Body of pancreas (tissue), 4 donors: Measurements from ENCODE around the gene SRSF7. TPM values are rescaled to one million over a fixed set of nuclear protein-coding genes. Genes with fewer than 3 reads are reported as not detected.
"Not testable (repeated sequence)": the region's sequence is repeated elsewhere in the genome, so short reads cannot be mapped to it uniquely, and the experiment has no call there.

ENCODE experiments used
- ATAC-seq: fragments of 150-250 bp; one replicate; pipeline ENCODE4 v1.9.1; 2016
- DNase-seq, 4 donors: peaks; one replicate each; pipeline ENCODE4 v3.0.0-alpha.2; 2019
- H3K27ac ChIP-seq, 4 donors: fragments of 200-600 bp; sonication (generic); 1 replicate in 3 of 4; 2 replicates in 1 of 4; pipeline versions ENCODE4 v1.5.1 to v1.6.1; 2016 to 2019; ENCODE audit warnings: mild to moderate bottlenecking in 1 of 4, mixed read lengths in 1 of 4, moderate library complexity in 1 of 4
- H3K27me3 ChIP-seq, 2 donors: fragments of 200-600 bp; sonication (generic); one replicate each; pipeline ENCODE4 v1.6.0; 2016; ENCODE audit warnings: mild to moderate bottlenecking in 1 of 2
- H3K36me3 ChIP-seq, 2 donors: fragments of 200-600 bp; sonication (generic); replicated peaks in 1 of 2; 2 replicates each; pipeline ENCODE4 v1.5.1; 2016; ENCODE audit warnings: low read depth in 2 of 2; ENCODE audit not compliant: insufficient read depth in 1 of 2
- H3K4me1 ChIP-seq: fragments of 200-600 bp; sonication (generic); one replicate; pipeline ENCODE4 v1.6.0; 2016
- H3K4me3 ChIP-seq, 2 donors: fragments of 200-600 bp; sonication (generic); 1 replicate in 1 of 2; 2 replicates in 1 of 2; pipeline ENCODE4 v1.5.1; 2016 to 2019
- H3K9me3 ChIP-seq, 3 donors: fragments of 200-600 bp; sonication (generic); 1 replicate in 2 of 3; 2 replicates in 1 of 3; pipeline ENCODE4 v1.5.1; 2016
- POLR2A ChIP-seq, 3 donors: fragments of 450-650 bp; IDR thresholded peaks; one replicate each; pipeline ENCODE4 v1.6.1; 2016; ENCODE audit warnings: antibody characterized with exemption in 3 of 3, mild to moderate bottlenecking in 2 of 3
- WGBS, 2 donors: methylation state at CpG; one replicate each; pipeline ENCODE4 v1.1.5; 2017; 5-methylcytosine and 5-hydroxymethylcytosine counted together
- intact Hi-C: fragments of 100-400 bp; cut with DNase I; formaldehyde crosslinking; loops from one replicate; pipeline ENCODE4 v1.15.1; 2023
- total RNA-seq, 2 donors: library from RNA; depleted of rRNA; stranded (reverse); fragments of >200 nt; gene quantifications; one replicate each; pipeline ENCODE4 v1.1.0, GENCODE V29; 2016
- TF ChIP-seq, protein P1 (sequence below), 7 experiments: fragments of 450-650 bp in 4 of 7; fragments of 200-600 bp in 3 of 7; sonication (generic) in 3 of 7; IDR thresholded peaks; one replicate each; pipeline ENCODE4 v1.5.1; 2016 to 2019; ENCODE audit warnings: antibody characterized with exemption in 7 of 7

SRSF7 gene
- total RNA-seq, result 10 to 100 TPM; 55.8 to 68.2 TPM

DNA sequence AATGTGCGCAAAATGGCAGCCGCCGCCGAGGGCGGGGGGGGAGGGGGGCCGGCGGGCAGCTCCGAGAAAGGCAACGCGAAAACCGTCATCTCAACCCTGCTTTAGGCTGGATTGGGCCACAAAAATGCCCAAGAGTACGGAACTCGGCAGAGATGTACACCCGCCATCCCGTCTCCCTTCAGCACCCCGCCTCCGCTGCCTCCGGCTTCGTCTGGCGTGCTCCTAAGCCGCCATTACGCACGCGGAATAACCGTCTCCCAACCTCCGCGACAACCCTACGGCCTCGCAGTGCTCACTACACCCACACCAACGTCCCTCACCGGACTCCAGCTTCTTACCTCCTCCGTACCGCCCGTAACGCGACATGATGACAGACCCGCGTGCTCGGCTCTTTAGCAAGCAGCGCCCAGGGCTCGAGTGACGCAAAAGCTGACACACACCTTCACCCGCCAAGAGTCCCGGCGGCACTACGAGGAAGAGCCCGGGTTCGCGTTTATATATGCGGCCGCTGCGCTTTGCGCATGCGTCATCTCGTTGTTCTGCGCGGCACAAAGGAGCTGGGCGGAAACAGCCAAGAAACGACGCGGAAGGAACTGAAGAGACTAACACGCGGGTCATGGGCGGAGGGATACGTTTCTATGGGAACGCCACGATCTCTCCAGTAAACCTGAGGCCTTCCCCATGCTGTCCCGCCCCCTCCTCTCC is at the start of gene SRSF7:
Gene SRSF7 (minus strand): TSS at position 471 of the 705 bp plus-strand sequence. CDS start 105 bp downstream, at position 366.
- TF ChIP-seq, protein P1, sequence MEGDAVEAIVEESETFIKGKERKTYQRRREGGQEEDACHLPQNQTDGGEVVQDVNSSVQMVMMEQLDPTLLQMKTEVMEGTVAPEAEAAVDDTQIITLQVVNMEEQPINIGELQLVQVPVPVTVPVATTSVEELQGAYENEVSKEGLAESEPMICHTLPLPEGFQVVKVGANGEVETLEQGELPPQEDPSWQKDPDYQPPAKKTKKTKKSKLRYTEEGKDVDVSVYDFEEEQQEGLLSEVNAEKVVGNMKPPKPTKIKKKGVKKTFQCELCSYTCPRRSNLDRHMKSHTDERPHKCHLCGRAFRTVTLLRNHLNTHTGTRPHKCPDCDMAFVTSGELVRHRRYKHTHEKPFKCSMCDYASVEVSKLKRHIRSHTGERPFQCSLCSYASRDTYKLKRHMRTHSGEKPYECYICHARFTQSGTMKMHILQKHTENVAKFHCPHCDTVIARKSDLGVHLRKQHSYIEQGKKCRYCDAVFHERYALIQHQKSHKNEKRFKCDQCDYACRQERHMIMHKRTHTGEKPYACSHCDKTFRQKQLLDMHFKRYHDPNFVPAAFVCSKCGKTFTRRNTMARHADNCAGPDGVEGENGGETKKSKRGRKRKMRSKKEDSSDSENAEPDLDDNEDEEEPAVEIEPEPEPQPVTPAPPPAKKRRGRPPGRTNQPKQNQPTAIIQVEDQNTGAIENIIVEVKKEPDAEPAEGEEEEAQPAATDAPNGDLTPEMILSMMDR (IDR thresholded peaks at IDR 0.05), result peak in 1 of 7 experiments; percentile 6
- TF ChIP-seq POLR2A (IDR thresholded peaks at IDR 0.05), result peak; percentile 100
- WGBS, 2 donors, result 0% methylated on average over 29 to 68 of the region's 68 CpGs
- H3K9me3 ChIP-seq, result no peaks in the 10 kb centered on the region
- no peaks in the 10 kb centered on the region for H3K27me3 ChIP-seq
- ATAC-seq (peak; percentile 94), DNase-seq (peak; percentile 98 to 99 (median 98))
- H3K27ac ChIP-seq, result peak within 1 kb of the TSS; percentile 92 to 99 (median 96)
- peaks cover 41% of the 10 kb centered on the region for H3K4me1 ChIP-seq
- peaks cover 0 to 11% of the 10 kb centered on the region in 2 donors for H3K36me3 ChIP-seq
- intact Hi-C loops, result no loop called here
- H3K4me3 ChIP-seq, result peak within 1 kb of the TSS; percentile 68 to 94

- DNase-seq (no peak), ATAC-seq (no peak)
- peak overlapping the region in 1 of 4 donors; percentile 47 for H3K27ac ChIP-seq
- no peaks in the 10 kb centered on the region for H3K27me3 ChIP-seq
- intact Hi-C loops, result no loop called here
- H3K9me3 ChIP-seq, result no peaks in the 10 kb centered on the region
- no peaks in the 10 kb centered on the region for H3K4me1 ChIP-seq
- TF ChIP-seq POLR2A (IDR thresholded peaks at IDR 0.05), result no peak
- TF ChIP-seq, protein P1 (IDR thresholded peaks at IDR 0.05), result no peak
- H3K4me3 ChIP-seq, result no peak overlapping the region
- WGBS, 2 donors, result 72 to 80% methylated on average over 3 of the region's 3 CpGs
- H3K36me3 ChIP-seq, result no peaks in the 10 kb centered on the region
Measured at GRCh38 chr2:38797953-38798352, 46.8 kb upstream of the SRSF7 start.

GRCh38 chr2:38797250-38797676 is 46.1 kb upstream of the SRSF7 start:
- TF ChIP-seq, protein P1 (IDR thresholded peaks at IDR 0.05), result no peak
- no peak for TF ChIP-seq POLR2A (IDR thresholded peaks at IDR 0.05)
- Histone ChIP-seq H3K27me3 (no peaks in the 10 kb centered on the region), H3K27ac (peak overlapping the region in 1 of 4 donors; percentile 47), H3K4me1 (no peaks in the 10 kb centered on the region), H3K9me3 (no peaks in the 10 kb centered on the region), H3K36me3 (no peaks in the 10 kb centered on the region), H3K4me3 (no peak overlapping the region)
- DNase-seq (no peak), ATAC-seq (peak; percentile 81)
- intact Hi-C loops, result no loop called here
- 74 to 83% methylated on average over 10 of the region's 10 CpGs for WGBS, 2 donors

DNA sequence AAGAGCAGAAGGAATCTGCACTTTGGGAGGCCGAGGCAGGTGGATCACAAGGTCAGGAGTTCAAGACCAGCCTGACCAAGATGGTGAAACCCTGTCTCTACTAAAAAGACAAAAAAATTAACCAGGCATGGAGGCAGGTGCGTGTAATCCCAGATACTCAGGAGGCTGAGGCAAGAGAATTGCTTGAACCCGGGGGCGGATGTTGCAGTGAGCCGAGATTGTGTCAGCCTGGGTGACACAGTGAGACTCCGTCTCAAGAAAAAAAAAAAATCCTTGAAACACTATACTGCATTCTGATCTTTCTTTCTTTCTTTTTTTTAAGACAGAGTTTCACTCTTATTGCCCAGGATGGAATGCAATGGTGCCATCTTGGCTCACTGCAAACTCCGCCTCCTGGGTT is 43.9 kb upstream of the SRSF7 start:
- H3K36me3 ChIP-seq, H3K9me3 ChIP-seq, intact Hi-C loops, H3K4me3 ChIP-seq, DNase-seq, H3K27me3 ChIP-seq, H3K4me1 ChIP-seq, ATAC-seq, H3K27ac ChIP-seq: not testable (repeated sequence)
- WGBS, 2 donors, result 80% methylated on average over 7 of the region's 7 CpGs

DNA sequence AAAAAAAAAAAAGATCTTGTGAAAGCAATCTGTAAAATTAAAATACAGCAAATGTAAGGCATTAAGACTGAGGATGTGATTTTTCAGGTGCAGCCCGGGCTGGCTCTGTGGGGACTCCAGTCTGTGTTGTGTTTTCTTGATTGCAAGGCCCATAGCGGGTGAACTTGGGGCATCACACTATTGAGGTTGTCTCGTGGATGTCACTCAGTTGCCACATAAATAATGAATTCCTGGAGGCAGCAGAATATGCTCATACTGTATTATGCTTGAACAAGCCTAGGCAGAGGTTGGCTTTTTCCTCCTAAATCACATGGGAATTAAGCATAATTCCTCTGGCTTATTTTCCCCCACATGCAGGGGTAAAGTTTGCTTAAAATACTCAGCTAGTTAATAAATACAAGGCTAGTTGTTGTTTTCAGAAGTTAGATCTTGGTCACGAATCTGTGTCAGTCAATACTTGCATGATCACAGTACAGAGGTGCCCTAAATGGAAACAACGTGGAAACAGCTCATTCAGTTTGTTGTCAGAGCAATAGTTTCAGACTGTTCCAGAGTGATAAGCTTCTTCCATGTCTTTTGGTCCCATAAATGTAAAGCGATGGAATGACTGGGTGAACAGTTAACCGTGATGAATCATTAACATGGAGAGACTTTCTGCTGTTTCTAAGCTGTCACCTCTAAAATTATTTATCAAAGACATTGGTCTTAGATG is 43.2 kb upstream of the SRSF7 start:
- H3K27ac ChIP-seq, result peak overlapping the region in 1 of 4 donors; percentile 0
- no peak overlapping the region for H3K4me3 ChIP-seq
- ATAC-seq (no peak), DNase-seq (no peak)
- H3K36me3 ChIP-seq, result no peaks in the 10 kb centered on the region
- H3K4me1 ChIP-seq, result no peaks in the 10 kb centered on the region
- H3K27me3 ChIP-seq, result no peaks in the 10 kb centered on the region
- TF ChIP-seq, protein P1 (IDR thresholded peaks at IDR 0.05), result no peak
- no peak for TF ChIP-seq POLR2A (IDR thresholded peaks at IDR 0.05)
- intact Hi-C loops, result no loop called here
- WGBS, 2 donors, result 45 to 56% methylated on average over 7 of the region's 7 CpGs
- no peaks in the 10 kb centered on the region for H3K9me3 ChIP-seq
